Transverse colon (tissue), 3 donors: ENCODE results near the gene ZNF652.

Experiments
- POLR2A ChIP-seq: fragments of 450-650 bp; IDR thresholded peaks from one replicate; pipeline ENCODE4 v1.6.1; 2016; ENCODE audit warnings: antibody characterized with exemption, mild to moderate bottlenecking, moderate library complexity
- TF ChIP-seq, protein P1 (sequence below), 5 experiments: fragments of 200-600 bp in 3 of 5; fragments of 450-650 bp in 2 of 5; sonication (generic) in 3 of 5; IDR thresholded peaks; 1 replicate in 2 of 5; 2 replicates in 3 of 5; pipeline ENCODE4 v1.5.1; 2016 to 2017; ENCODE audit warnings: antibody characterized with exemption in 5 of 5, inconsistent platforms in 3 of 5, mild to moderate bottlenecking in 2 of 5, moderate library complexity in 1 of 5

DNA sequence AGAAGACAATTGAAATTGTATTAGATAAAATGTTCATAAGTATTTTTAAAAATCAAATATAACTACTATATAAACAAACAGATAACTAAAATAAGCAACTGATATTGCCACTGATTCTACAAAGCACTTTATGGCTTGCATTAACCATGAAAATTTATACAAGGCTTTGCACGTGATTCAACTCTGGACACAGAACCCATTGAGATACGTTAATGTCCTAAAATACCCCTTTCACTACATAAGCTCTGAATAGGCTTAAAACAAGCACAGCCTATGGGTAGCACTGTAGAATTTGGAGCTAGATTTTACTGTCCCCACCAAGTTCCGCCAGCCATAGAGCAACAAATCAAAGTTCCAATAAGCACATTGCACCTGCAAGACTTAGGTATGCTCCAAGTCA is 4.5 kb downstream of the ZNF652 start:
- TF ChIP-seq, protein P1, sequence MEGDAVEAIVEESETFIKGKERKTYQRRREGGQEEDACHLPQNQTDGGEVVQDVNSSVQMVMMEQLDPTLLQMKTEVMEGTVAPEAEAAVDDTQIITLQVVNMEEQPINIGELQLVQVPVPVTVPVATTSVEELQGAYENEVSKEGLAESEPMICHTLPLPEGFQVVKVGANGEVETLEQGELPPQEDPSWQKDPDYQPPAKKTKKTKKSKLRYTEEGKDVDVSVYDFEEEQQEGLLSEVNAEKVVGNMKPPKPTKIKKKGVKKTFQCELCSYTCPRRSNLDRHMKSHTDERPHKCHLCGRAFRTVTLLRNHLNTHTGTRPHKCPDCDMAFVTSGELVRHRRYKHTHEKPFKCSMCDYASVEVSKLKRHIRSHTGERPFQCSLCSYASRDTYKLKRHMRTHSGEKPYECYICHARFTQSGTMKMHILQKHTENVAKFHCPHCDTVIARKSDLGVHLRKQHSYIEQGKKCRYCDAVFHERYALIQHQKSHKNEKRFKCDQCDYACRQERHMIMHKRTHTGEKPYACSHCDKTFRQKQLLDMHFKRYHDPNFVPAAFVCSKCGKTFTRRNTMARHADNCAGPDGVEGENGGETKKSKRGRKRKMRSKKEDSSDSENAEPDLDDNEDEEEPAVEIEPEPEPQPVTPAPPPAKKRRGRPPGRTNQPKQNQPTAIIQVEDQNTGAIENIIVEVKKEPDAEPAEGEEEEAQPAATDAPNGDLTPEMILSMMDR (IDR thresholded peaks at IDR 0.05), result no peak
- no peak for TF ChIP-seq POLR2A
